Lower lobe of right lung (tissue), 2 donors: Measurements from ENCODE around the gene CLPTM1L. TPM values are rescaled to one million over a fixed set of nuclear protein-coding genes. Genes with fewer than 3 reads are reported as not detected.
"Not testable (repeated sequence)": the region's sequence is repeated elsewhere in the genome, so short reads cannot be mapped to it uniquely, and the experiment has no call there.

Experiments used
- ATAC-seq, 2 donors: fragments of 200-7000 bp; cut with Tn5 transposase; one replicate each; pipeline ENCODE4 v1.9.1; 2020 to 2022; ENCODE audit warnings: mild to moderate bottlenecking in 2 of 2, moderate library complexity in 2 of 2
- DNase-seq: peaks from one replicate; pipeline ENCODE4 v3.0.0-alpha.2; 2020
- H3K27ac ChIP-seq: fragments of 200-600 bp; one replicate; pipeline ENCODE4 v1.8.0; 2022
- H3K27me3 ChIP-seq: fragments of 200-600 bp; one replicate; pipeline ENCODE4 v1.8.0; 2022; ENCODE audit warnings: low read depth
- H3K36me3 ChIP-seq: fragments of 200-600 bp; one replicate; pipeline ENCODE4 v1.8.0; 2022; ENCODE audit warnings: mild to moderate bottlenecking
- H3K4me1 ChIP-seq: fragments of 200-600 bp; one replicate; pipeline ENCODE4 v1.8.0; 2022
- H3K4me3 ChIP-seq: fragments of 200-600 bp; one replicate; pipeline ENCODE4 v1.8.0; 2022; ENCODE audit warnings: mild to moderate bottlenecking
- H3K9me3 ChIP-seq: fragments of 200-600 bp; one replicate; pipeline ENCODE4 v1.8.0; 2022
- CTCF ChIP-seq: fragments of 200-600 bp; IDR thresholded peaks from one replicate; pipeline ENCODE4 v1.8.0; 2022; ENCODE audit warnings: antibody characterized with exemption, mild to moderate bottlenecking
- intact Hi-C: fragments of 100-400 bp; cut with DNase I; formaldehyde crosslinking; loops from one replicate; pipeline ENCODE4 v1.11.0; 2022
- total RNA-seq: library from RNA; stranded (reverse); fragmentation: NEBNext Ultra II Directional; extraction: Animal tissue kit (Norgen Biotek cat#: 25700); gene quantifications from one replicate; pipeline ENCODE4 v1.2.1, GENCODE V29; 2021
- donor health status: DM: no; HTN: yes; CAD: no; lungs with severe emphysema.

Gene CLPTM1L
- total RNA-seq, 1 donor from 2014 or later, result 135 TPM

- no peak for TF ChIP-seq CTCF
- H3K4me3 ChIP-seq, result no peak overlapping the region
- H3K27me3 ChIP-seq, result no peaks in the 10 kb centered on the region
- H3K4me1 ChIP-seq, result peaks cover 15% of the 10 kb centered on the region
- ATAC-seq (peak in 1 of 2 donors; percentile 2), DNase-seq (no peak)
- no peak overlapping the region for H3K27ac ChIP-seq
- no peaks in the 10 kb centered on the region for H3K9me3 ChIP-seq
- peaks cover 87% of the 10 kb centered on the region for H3K36me3 ChIP-seq
- intact Hi-C loops, result no loop called here
These were observed 9.3 kb downstream of the CLPTM1L start for GRCh38 chr5:1335540-1336095.

GRCh38 chr5:1334831-1335539, 9.9 kb downstream of the CLPTM1L start:
- Histone ChIP-seq H3K9me3 (no peaks in the 10 kb centered on the region), H3K27ac (no peak overlapping the region), H3K4me3 (no peak overlapping the region), H3K4me1 (peaks cover 15% of the 10 kb centered on the region), H3K27me3 (no peaks in the 10 kb centered on the region), H3K36me3 (peaks cover 87% of the 10 kb centered on the region)
- ATAC-seq, result no peak
- intact Hi-C loops, result no loop called here
- no peak for DNase-seq
- TF ChIP-seq CTCF, result no peak

GRCh38 chr5:1333986-1334385, 10.9 kb downstream of the CLPTM1L start:
- ATAC-seq (no peak), DNase-seq (no peak)
- peaks cover 18% of the 10 kb centered on the region for H3K4me1 ChIP-seq
- H3K27me3 ChIP-seq, result no peaks in the 10 kb centered on the region
- H3K4me3 ChIP-seq, result no peak overlapping the region
- no peaks in the 10 kb centered on the region for H3K9me3 ChIP-seq
- no peak for TF ChIP-seq CTCF
- intact Hi-C loops, result no loop called here
- H3K27ac ChIP-seq, result no peak overlapping the region
- H3K36me3 ChIP-seq, result peaks cover 87% of the 10 kb centered on the region

- H3K27me3 ChIP-seq, H3K4me3 ChIP-seq, H3K27ac ChIP-seq, ATAC-seq, intact Hi-C loops, DNase-seq, H3K9me3 ChIP-seq: not testable (repeated sequence)
- peaks cover 83% of the 10 kb centered on the region for H3K36me3 ChIP-seq
- H3K4me1 ChIP-seq, result peaks cover 19% of the 10 kb centered on the region
These were observed 11.6 kb downstream of the CLPTM1L start for GRCh38 chr5:1333286-1333685.

- peak overlapping the region; percentile 24 for H3K27ac ChIP-seq
- ATAC-seq (peak; percentile 19 to 30), DNase-seq (no peak)
- H3K4me1 ChIP-seq, result peaks cover 19% of the 10 kb centered on the region
- peaks cover 75% of the 10 kb centered on the region for H3K36me3 ChIP-seq
- H3K27me3 ChIP-seq, result no peaks in the 10 kb centered on the region
- H3K9me3 ChIP-seq, result no peaks in the 10 kb centered on the region
- intact Hi-C loops, result no loop called here
- no peak for TF ChIP-seq CTCF
- H3K4me3 ChIP-seq, result no peak overlapping the region
These were observed 12.4 kb downstream of the CLPTM1L start for GRCh38 chr5:1332461-1333001.

GRCh38 chr5:1331861-1332405, 13.0 kb downstream of the CLPTM1L start:
- Histone ChIP-seq H3K9me3 (no peaks in the 10 kb centered on the region), H3K27ac (peak overlapping the region; percentile 24), H3K4me3 (no peak overlapping the region), H3K27me3 (no peaks in the 10 kb centered on the region), H3K36me3 (peaks cover 69% of the 10 kb centered on the region), H3K4me1 (peaks cover 19% of the 10 kb centered on the region)
- no peak for ATAC-seq
- intact Hi-C loops, result no loop called here
- no peak for DNase-seq
- TF ChIP-seq CTCF, result no peak
